ENCODE results near the gene NOL4.

DNA sequence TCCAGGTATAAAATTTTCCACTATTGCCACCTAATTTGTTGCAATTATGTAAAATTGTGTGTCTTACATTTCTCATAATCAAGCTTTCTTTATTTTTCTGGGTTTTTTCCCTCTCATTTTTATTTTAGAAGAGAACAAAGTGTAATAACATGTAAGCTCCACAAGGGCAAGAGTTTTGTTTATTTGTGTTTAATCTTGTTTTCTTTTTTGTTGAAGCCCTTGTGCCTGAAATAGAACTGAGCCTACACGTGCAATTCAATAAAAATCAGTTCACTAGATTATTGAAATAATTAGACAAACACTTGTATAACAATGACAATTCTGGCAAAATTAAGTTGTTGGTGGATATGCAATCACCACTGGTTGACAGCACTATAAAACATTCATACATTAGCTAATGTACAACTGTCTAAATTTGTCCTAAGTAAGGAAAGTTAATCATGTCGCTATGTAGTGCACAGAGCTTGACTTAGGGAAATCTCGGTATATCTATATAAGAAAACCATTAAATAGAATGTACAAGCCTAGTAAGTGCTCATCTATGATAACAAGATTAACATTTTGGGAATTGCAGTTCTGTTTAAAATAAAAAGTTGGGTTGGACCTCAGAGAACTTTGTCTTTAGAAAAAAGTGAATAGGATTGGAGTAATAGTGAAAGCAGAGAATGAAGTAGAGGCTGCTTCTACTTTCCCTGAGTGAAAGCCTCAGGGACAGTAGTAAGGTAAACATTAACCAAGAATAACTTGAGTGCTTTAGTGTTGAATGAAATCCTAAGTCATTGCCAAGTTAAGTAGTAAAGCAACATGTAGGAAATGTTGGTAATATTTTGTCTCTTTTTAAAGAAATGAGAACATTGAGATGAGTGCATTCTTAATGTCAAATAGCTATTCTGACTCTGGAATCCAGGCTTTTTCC, 37.4 kb upstream of the NOL4 start:
- TF ChIP-seq, protein P1, sequence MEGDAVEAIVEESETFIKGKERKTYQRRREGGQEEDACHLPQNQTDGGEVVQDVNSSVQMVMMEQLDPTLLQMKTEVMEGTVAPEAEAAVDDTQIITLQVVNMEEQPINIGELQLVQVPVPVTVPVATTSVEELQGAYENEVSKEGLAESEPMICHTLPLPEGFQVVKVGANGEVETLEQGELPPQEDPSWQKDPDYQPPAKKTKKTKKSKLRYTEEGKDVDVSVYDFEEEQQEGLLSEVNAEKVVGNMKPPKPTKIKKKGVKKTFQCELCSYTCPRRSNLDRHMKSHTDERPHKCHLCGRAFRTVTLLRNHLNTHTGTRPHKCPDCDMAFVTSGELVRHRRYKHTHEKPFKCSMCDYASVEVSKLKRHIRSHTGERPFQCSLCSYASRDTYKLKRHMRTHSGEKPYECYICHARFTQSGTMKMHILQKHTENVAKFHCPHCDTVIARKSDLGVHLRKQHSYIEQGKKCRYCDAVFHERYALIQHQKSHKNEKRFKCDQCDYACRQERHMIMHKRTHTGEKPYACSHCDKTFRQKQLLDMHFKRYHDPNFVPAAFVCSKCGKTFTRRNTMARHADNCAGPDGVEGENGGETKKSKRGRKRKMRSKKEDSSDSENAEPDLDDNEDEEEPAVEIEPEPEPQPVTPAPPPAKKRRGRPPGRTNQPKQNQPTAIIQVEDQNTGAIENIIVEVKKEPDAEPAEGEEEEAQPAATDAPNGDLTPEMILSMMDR (IDR thresholded peaks at IDR 0.05) = no peak
- TF ChIP-seq POLR2A (IDR thresholded peaks at IDR 0.05) = no peak
- TF ChIP-seq POLR2AphosphoS5 (IDR thresholded peaks at IDR 0.05; ENCODE audit: insufficient read depth in 1 of 2, low read depth in 1 of 2) = no peak

Data from vagina (tissue), 2 donors.